ENCODE results near the gene CLEC16A.

The CLEC16A gene

DNA sequence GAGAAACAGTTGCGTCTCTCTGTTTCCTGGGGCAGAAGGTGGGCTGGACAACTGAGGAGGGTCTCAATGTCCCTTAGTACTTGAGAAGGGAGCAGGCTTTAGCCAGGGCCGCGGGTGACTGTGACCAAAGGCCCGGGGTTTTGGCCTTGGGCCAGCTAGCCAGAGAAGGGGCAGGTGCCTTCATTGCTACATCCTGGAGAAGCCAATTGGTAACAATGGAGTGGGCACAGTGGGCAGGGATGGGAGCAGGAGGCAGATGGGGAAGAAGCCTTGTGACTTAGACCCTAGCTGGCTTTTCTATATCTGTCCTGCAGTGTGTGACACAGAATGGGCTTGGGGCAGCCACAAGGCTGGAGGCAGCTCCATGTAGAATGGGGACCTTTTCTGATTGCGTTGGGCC is 46.0 kb downstream of the CLEC16A start:
- DNase-seq = no peak

DNA sequence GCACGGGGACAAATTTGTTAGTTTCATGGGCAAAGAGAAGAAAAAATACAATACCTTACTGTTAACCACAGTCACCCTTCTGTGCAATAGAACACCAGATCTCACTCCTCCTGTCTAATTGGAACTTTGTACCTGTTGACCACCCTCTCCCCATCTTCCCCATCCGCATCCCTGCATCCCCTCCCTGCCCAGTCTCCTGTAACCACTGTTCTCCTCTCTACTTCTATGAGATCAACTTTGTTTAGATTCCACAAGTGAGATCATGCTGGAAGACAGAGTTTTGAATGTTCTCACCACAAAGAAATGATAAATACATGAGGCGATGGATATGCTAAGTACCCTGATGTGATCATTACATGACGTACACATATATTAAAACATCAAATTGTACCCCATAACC is 47.7 kb downstream of the CLEC16A start:
- no peak for DNase-seq

DNA sequence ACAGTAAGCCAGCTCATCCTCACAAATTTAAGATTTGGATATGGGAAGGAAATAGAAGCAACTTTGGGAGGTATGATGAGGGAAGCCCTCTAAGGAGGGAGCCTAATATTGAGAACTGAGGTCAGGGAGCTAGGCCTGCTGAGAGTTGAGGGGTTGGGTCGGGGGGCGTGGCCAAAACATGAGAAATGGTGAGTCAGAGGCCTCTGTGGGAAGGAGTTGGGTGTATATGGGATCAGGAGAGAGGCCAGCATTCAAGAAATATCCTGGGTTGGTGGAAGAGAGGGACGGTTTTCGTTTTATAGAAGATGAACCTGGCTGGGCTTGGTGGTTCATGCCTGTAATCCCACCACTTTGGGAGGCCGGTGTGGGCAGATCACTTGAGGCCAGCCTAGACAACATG is 48.4 kb downstream of the CLEC16A start:
- no peak for DNase-seq

DNA sequence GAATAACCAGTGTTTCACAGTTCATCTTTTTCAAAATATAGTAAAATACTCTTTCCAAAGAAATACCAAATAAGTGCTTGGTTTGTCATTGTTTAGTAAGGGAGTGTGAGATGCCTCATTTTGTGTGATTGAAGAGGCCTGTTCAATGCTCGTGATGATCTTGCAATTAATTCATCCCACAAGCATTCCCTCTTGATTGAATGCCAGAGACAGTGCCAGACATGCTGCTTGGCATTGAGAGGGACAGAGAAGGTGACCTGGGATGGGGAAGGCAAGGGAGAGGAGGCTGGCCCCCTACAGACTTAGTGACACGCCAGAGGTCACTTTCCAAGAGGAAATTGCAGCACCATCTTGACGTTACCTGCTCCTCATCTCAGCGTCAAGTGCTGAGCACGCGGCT is 49.3 kb downstream of the CLEC16A start:
- DNase-seq = no peak

DNA sequence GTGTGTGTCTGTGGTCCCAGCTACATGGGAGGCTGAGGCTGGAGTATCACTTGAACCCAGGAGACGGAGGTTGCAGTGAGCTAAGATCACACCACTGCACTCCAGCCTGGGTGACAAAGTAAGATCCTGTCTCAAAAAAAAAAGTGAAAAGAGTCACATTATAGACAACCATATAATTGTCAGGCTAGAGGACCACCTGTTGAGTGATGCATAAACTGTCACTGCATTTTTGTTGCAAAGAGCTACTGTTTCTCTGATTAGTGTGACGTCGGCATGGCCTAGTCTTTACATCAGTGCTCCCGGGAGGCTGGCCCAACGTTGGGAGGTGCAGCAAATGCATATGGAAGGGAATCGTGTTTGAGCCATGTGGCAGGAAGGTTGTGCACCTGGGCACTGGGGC is 50.2 kb downstream of the CLEC16A start:
- no peak for DNase-seq

DNA sequence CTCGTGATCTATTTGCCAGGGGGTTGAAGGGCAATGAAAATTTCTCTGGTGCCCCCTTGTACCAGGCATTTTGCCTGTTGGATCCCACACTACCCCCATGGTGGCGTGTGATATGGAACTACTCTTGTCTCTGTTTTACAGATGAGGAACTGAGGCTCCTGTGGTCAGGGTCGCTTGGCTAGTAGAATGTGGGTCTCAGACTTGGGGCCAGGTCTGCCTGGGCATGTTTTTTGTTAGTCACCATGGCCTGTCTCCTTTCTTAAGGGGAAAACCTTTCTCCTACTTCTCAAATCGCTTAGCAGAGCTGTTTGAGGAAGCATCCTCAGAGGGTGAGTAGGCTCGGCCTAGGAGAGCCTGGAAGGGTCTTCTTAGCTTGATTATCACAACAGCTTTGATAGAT is 51.2 kb downstream of the CLEC16A start:
- no peak for DNase-seq

DNA sequence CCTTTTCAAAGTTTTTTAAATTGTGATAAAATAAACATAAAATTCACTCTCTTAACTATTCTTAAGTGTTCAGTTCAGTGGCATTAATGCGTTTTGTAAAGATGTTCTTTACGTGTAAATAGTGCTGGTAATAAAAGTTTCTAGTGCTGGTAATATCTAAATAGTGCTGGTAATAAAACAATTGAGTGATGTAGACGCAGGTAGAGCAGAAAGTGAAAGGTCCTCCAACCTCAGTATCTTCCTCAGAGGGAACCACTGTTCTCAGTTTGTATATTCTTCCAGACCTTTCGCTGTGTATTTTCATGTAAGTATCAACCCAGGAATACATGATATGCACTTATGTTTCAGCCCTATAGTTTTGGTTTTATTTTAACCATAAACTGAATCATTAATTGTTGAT is 53.1 kb downstream of the CLEC16A start:
- no peak for DNase-seq

DNA sequence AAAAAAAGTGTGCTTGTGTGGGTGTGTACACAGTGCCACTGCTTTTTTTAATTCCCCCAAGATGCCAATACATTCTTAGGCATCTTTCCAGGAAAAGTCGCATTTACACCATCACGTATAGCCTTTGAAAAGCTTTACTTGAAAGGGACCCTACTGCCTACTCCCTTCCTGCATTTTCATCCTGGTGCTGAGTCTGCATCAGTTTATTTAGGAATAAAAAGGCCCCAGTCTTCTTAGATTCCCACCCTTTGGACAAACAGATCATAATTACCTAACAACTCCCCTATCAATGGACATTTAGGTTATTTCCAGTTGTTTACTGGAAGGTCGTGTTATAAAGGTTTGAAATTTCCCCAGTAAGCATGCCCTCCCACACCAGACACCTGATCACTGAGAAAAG is 54.9 kb downstream of the CLEC16A start:
- DNase-seq = no peak

DNA sequence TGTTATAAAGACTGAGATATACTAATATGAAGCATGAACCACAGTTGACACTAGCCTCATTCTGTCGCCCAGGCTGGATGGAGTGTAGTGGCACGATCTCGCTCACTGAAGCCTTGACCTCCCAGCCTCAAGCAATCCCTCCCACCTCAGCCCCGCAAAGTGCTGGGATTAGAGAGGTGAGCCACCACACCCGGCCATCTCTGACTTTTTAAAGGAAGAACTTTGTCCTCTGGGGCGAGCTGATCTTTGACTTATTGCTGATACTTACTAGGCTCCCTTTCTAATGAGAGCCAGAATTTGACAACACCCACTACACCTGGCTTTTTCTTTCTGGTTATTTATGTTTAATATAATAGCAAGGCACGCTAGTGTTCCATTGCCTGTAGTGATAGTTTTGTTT is 57.2 kb downstream of the CLEC16A start:
- DNase-seq = no peak

DNA sequence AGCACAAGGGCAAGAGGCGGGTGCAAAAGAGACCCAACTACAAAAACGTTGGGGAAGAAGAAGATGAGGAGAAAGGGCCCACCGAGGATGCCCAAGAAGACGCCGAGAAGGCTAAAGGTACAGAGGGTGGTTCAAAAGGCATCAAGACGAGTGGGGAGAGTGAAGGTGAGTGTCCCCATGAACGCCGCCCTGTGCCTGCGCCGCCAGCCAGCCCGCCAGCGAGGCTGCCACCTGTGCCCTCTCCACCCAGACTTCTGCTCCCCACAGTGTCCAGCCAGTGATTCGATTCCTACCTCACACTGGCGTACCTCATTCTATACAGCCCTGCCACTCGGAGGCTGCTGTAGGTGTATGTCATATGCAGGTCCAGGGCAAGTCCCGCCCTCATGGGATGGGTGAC is 58.8 kb downstream of the CLEC16A start:
- no peak for DNase-seq

DNA sequence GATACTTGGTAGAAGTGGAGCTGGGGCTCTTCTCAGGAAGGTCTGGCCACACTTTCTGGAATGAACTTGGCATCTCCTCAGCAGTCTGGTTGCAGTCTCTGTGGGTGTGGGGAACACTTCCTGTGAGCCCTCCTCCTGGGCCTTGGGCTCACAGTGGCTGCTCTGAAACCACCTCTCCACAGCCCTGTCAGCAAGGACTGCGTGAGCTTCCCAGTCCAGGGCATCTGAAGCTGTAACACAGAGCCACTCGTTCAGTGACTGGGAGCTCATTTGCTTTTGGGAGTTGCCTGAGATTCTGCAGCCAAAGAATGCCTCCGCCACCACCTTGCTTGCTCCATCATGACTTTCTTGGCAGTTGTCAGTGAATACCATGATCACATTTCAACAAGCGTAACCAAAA is 60.0 kb downstream of the CLEC16A start:
- DNase-seq = no peak

DNA sequence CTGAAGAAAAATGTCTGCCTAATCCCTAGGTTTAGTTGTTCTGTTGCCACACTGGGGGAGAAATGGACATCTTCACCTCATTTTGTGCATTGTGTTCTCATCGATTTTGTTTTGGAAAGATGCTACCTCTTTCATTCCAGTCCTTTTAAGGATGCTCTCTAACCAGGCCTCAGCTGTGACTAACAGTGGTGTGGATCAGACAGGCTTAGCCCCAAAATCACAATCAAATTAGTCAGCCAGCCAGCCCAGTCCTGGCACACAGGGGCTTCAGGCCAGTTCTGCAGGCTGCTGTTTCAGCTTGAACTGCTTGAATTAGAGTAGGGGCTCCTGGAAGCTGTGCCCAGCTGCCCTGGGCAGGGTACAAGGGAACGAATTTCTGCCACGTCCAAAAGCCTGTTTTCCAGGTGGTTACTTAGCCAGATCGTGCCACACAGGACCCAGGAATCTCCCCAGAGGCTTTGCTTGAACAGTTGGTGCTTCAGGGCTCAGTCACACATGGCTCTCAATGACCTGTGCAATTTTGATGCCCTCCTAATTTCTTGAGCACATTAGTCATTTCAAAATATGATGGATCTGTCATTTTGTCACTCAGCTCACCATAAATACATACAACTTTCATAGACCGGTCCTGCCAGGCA is 60.7 kb downstream of the CLEC16A start:
- peak in 1 of 14 donors; percentile 12 for DNase-seq

DNA sequence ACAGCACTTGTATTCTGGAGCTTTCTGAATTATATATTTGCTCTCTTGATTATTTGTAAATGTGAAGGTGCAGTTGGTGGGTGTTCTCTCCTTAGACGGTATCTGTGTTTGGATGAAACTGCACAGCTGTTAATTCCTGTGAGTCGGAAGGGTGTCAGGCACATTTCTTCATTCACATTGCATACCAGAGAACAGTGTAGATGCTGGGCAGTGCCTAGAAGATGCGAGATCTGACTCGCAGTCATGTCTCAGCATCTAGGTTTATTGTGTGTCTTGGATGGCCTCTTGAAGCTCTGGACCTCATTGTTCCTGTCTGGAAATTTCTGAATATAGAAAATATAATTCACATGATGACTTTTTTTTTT is 61.2 kb downstream of the CLEC16A start:
- no peak for DNase-seq

DNA sequence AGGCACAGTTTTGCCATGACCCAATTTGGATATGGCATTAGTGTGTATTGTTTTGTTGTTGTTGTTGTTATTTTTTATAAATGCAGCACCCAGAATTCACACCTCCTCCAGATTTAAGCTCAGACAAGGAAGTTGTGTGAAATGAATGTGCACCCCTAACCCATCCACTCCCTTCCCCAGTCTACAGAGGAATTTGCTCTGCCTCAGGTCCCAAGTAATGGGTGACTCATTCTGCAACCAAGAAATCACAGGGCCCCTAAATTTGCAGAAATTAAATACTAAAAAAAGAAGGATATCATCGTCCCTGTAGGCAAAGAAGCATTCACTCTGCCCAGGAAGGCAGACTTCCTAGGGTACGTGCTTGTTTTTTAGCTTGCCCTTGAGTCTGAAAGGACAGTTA is 62.3 kb downstream of the CLEC16A start:
- DNase-seq = no peak

DNA sequence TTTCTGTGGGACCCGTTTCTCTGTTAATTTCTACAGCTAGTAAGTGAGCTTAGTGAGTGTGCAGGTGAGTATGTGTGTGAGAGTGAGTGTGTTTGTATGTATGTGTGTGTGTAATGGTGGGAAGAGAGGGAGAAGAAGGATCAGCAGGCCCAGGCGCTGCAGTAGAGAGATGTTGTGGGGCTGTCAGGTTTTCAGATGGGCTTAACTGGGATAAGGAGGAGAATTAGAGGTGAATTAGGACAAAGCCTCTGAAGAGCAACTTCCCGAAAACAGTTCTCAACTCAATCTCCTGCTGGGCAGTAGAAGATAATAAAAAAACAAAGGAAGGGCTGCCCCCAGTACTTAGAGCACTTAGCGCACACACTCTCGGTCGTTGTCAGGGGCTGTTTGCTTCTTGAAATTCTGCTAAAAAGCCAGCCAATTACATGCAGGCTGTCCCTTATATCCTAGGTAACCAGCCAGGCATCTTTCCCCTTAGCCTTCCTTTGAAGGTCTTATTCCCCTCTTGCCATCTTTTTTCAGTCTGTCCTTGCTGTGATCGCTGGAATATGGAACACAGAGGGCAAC is 63.4 kb downstream of the CLEC16A start:
- DNase-seq = peak in 1 of 14 donors; percentile 3

DNA sequence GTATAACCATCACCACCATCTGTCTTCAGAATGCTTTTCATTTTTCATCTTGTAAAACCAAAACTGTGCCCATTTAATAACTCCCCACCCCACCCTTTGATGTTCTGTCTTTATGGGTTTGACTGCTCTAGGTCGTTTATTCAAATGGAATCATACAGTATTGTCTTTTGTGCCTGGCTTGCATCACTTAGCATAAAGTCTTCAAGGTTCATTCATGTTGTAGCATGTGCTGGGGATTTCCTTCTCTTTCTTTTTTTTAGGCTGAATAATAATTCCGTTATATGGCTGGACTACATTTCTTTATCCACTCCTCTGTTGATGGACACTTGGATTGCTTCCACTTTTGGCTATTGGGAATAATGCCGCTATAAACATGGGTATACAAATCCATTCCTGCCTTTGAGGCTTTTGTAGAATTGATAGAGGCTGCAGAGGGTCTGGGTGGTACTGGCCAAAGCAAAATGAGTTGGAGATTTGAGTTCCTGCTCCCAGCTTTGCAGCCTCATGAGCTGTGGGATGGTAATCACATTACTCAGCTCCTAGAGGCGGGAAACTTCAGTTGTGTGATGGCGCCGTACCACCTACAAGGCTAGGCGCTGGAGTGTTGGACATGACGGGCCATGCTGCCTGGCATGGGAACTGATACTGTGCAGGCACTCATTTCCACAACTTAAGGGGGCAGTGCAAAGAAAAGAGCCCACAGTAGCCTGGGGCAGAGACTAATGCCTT is 64.8 kb downstream of the CLEC16A start:
- DNase-seq = no peak

DNA sequence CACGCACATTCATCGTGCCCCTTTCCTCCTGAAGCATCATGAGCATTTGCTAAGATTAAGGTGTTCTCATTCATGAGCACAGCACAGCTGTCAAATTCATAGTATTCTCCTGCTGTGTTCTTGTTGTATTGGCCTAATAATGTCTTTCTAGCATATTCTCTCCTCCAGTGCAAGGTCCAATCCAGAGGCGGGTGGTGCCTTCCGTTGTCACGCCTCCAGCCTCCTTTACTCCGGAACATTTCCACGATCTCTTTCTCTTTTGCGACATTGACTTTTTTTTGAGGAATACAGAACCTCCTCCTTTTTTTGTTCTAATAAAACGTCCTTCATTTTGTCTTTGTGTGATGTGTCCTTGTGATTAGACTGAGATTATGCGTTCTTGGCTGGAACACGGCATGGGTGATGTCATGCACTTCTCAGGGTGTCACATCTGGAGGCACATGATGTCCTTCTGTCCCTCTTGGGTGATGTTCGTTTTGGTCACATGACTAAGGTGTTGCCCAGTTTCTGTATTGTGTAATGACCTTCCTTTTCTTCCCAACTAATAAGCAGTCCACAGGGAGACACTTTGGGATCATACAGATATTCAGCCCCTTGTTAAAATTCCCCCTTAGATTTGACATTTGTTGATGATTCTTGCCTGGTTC is 66.3 kb downstream of the CLEC16A start:
- no peak for DNase-seq

DNA sequence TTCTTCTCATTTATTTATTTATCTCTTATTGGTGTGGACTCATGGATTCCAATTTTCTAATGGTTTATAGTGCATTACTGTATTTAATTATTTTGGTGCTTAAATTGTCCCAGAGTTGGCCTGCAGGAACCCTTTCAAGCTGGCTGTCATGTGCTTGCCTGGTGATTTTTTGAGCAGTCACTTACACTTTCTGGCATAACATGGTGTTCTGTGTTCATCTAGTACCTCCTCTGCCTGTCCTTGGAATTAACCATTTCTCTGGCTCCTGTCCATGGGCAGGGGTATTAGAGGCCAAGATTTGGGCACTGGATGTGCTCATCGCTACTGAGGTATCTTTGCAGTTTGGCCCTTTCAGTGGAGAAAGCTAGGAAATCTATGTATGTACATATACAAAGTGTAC is 67.0 kb downstream of the CLEC16A start:
- no peak for DNase-seq

DNA sequence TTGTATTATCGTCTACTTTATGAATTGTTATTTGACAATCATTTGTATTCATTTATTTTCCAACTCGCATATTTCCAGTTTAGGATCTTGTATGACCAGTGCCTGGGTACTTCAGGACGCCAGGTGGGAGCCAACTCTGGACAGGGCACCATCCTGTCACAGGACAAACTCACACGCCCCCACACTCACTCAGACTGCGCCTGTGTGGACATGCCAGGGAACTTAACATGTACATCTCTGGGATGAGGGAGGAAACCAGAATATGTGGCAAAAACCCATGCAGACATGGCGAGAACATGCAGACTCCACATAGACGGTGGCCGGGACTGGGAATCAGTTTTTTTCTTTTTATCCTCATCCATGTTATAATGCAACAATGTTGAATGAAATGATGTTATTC is 68.5 kb downstream of the CLEC16A start:
- no peak for DNase-seq

DNA sequence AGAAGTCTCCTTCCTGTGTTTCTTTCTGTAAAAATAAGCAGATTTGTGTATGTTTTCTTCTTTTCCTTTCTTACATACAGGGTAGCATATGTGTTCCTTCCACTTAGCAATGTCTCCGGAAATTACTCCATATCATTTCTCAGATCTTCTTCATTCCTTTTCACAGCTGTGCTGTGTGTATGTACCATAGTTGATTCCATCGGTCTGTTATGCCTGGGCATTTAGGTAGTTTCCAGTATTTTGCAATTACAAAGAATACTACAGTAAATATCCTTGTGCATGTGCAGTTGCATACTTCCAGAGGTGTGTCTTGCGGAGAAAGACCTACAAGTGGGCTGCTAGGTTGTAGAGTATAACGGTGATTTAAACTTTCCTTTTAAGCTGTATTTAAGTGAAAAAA is 69.8 kb downstream of the CLEC16A start:
- no peak for DNase-seq

DNA sequence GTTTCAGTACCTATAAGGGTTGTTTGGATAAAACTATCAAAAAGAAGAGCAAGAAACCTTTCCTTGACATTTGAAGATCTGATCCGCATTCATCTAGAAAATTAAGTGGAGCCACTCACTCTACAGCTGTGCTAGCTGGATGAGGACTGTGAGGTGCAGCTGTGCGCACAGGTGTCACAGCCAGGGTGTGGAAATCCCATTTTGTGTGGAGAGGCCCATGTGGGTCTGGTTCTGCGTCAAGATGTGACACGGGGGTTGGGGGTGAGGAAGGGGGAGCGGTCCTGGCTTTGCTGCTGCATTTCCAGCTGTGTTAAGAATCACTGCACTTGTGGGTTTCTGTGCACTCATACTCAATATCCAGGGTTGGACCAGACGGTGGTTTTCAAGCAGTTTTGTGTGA is 70.7 kb downstream of the CLEC16A start:
- no peak for DNase-seq

DNA sequence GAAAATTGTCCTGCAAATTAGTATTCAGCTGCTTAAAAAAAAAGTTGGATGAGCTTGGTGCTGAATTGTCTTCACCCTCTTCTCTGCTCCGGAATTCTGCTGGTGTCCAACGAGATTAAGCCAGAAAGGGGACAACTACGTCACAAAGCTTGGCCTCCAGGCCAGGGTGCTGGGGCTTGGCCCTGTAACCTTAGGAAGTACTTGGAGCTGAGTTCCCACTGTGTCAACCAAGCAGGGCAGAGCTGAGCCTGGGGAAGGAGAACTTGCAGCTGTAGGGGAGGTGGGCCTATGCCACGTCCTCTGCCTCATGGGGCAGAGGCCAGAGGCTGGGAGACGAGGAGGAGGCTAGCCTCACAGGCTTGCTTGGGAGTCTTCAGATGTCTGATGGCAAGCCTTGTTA is 71.2 kb downstream of the CLEC16A start:
- DNase-seq = no peak

DNA sequence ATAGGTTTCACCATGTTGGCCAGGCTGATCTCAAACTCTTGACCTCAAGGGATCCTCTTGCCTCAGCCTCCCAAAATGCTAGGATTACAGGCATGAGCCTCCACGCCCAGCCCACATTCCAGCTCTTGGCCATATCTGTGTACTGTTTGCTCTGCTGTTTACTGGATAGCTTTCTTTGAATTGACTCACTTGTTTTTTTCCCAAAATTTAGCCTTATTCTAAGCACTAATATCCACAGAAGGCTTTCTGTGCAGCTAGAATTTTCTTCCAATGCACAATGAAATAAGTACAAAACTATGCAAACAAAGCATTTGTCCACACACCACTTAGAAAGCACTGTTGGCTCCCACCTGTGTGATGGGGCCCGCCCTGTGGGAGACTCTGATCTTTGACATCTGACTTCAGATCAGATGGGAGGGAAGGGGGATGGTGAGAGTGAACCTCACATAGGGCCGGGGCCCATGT is 72.2 kb downstream of the CLEC16A start:
- no peak for DNase-seq

DNA sequence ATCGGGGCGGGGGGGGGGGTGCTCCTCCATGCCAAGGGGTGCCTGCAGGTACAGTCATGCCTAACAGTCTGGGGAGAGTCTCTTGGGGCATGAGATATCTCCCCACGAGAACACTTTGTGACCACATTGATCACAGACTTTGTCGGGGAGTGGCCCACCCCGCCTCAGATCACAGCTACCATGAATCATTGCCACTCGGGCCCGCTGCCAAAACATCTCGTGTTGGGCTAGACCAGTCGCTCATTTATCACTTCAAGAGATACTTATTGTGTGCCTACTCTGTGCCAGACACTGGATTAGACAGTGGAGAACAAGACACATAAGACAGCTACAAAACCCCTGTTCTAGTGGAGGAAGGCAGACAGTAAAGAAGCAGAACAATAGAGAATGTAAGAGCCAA is 72.6 kb downstream of the CLEC16A start:
- DNase-seq = peak in 3 of 14 donors; percentile 6 to 37 (median 35)
